HG02610 (cell line): Measurements from ENCODE around the gene SHISA5.
"Not testable (repeated sequence)": the region's sequence is repeated elsewhere in the genome, so short reads cannot be mapped to it uniquely, and the experiment has no call there.

Experiments used
- ATAC-seq: cut with Tn5 transposase; IDR thresholded peaks from one replicate; pipeline ENCODE4 v1.9.1; 2021; ENCODE audit warnings: mild to moderate bottlenecking, moderate library complexity; ENCODE audit not compliant: unreplicated experiment

SHISA5 gene

GRCh38 chr3:48463703-48464102, 40.3 kb downstream of the SHISA5 start:
- ATAC-seq: no peak

GRCh38 chr3:48461767-48462166, 42.2 kb downstream of the SHISA5 start:
- ATAC-seq: not testable (repeated sequence)

DNA sequence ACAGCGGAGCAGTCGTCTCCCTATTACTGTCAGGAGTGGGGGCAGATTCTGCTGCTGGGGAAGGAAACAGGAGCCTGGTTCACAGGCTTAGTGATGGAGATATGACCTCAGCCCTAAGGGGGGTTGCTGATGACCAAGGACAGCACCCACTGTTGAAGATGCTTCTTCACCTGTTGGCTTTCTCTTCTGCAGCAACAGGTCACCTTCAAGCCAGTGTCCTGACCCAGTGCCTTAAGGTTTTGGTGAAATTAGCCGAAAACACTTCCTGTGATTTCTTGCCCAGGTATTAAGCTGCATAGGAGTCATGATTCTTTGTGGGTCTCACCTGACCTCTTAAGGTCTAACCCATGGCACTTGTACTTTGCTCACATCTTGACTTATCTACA, 43.5 kb downstream of the SHISA5 start:
- ATAC-seq: no peak

DNA sequence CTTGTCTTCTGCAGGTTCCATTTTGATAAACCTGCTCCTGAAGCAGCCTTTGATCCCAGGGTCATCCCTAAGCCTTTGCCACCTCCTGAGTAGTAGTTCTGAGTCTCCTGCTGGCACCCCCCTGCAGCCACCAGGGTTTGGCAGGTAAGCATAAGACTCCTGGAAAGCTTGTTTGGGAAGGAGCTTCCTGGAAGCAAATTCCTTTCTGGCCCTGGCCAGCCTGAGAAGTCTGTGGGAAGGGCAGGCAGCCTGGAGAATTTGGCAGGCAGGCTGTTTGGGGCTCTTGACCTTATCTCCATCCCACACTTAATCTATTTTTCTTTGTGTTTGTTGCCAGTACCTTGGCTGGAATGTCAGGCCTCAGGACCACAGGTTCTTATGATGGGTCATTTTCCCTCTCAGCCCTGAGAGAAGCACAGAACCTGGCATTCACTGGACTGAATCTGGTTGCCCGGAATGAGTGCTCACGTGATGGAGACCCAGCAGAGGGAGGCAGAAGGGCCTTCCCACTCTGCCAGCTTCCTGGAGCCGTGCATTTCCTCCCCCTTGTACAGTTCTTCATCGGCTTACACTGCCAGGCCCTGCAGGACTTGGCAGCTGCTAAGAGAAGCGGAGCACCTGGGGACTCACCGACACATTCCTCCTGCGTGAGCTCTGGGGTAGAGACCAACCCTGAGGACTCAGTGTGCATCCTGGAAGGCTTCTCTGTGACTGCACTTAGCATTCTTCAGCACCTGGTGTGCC, 44.0 kb downstream of the SHISA5 start:
- no peak for ATAC-seq

DNA sequence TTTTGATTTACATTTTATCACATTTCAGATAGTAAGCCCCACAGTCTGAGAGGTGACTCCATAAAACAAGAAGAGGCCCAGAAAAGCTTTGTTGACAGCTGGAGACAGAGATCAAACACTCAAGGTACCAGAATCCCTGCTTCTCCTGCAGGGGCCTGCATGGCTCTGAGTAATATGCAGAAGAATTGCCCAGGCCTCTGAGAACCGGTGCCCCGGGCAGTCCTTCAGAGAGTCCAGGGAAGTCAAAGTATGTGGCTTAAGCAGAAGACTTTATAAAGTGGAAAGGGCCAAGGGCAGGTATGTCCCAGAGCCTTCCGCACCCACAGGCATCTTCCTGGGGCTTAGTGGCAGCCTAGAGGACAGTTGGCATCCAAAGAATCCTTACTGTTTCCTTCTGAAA, 44.6 kb downstream of the SHISA5 start:
- no peak for ATAC-seq

- no peak for ATAC-seq
Observed at GRCh38 chr3:48456456-48456855, 47.5 kb downstream of the SHISA5 start.

GRCh38 chr3:48451270-48451669, 52.7 kb downstream of the SHISA5 start:
- ATAC-seq: no peak

- peak; percentile 87 for ATAC-seq
Observed at GRCh38 chr3:48446425-48447193, 57.4 kb downstream of the SHISA5 start, which contains the start of gene ATRIP. TSS of gene ATRIP (plus strand) at chr3:48446737. CDS start at chr3:48446846, 109 bp downstream.

DNA sequence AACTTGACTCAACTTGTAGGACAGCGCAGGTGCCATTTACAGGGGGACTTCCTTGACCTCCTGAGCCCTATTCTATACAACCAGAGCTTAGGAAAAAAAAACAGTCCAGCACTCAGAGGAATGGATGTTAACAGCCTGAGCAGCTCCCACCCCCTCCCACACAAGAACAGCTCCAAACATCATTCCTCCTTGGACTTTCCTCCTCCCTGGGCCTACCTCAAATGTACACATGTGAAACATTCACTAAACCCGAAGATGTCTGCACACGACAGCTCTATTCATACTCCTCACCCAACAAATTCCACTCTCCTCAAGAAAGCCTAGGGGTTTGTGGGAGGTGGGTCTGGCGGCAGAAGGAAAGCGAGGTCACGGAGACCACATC, 57.9 kb downstream of the SHISA5 start:
- no peak for ATAC-seq

- ATAC-seq: no peak
Observed at GRCh38 chr3:48445277-48445882, 58.6 kb downstream of the SHISA5 start.

GRCh38 chr3:48441940-48442339, 62.0 kb downstream of the SHISA5 start:
- ATAC-seq: no peak

DNA sequence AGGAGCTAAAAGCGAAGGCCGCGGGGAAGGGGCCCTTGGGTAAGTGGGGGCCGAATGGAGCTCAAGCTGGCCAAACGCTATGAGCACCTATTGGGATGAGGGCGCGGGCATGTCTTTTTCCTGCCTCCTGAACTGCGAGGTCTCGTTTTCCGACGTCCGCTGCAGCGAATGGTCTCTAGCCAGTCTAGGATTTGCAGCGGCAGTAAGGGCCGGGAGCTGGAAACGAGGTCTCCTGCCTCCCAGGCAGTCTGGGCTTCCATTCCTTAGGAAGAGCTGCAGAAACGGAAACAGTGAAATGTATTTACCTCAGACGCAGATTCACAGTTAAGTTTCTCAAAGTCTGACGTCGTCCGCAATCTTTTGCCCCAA, 63.4 kb downstream of the SHISA5 start:
- ATAC-seq: no peak

- ATAC-seq: peak; percentile 96
Observed at GRCh38 chr3:48439820-48440589, 64.0 kb downstream of the SHISA5 start, which contains the start of the genes CCDC51 and TMA7. TSS of gene CCDC51 (minus strand) at chr3:48440119. CDS start at chr3:48435128, 4,991 bp downstream. TSS of gene TMA7 (plus strand) at chr3:48440257. CDS start at chr3:48440297, 40 bp downstream.

DNA sequence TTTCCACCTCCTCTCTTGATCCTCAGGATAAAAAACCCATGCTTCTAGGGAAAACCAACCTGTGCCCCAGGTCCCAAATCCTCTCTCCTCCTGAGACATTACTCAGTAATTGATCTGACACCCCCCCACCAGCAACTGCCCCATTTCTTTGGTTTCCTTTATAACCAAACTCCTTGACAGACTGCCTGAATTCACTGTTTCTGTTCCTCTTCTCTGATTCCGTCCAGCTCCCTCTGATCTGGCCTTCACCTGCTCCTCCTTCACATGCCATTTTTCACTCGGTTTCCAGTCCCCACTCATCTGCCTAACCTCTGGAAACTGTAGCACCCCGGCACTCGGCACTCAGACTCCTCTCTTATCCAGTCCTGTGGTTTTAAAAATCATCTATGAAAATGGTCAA, 66.2 kb downstream of the SHISA5 start:
- no peak for ATAC-seq

- no peak for ATAC-seq
Observed at GRCh38 chr3:48436855-48437254, 67.1 kb downstream of the SHISA5 start.

- no peak for ATAC-seq
Observed at GRCh38 chr3:48436477-48436787, 67.5 kb downstream of the SHISA5 start.

DNA sequence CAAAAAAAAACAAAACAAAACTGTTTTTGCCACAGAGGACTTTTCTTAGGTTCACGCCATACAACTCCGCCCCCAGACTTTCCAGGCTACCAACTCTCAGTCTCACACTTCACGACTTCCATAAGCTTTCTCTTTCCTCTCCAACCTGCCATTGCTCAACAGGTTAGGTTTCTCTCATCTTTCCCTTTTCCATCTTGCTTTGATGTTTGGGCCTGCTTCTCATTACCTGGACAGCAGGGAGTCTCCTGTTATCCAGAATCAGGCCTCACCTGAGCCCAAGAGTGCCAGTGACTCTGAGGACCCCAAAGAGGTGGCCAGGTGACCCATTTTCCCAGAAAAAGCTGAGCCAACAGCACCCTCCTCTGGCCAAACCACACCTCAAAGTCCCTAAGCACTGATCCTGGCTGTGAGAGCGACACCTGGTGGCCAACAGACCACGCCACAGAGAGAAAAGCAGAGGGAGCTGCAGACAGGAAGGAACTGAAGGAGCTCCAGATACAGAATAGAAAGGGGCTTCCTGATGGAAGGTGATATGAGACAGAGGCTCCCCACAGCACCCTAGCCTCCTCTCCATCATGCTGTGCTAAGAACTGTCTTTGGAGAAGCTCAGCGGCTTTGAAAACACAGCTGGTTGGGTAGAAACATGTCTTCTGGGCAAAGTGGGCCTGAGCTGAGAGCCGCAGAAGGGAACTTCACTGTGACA, 68.0 kb downstream of the SHISA5 start:
- ATAC-seq: no peak

DNA sequence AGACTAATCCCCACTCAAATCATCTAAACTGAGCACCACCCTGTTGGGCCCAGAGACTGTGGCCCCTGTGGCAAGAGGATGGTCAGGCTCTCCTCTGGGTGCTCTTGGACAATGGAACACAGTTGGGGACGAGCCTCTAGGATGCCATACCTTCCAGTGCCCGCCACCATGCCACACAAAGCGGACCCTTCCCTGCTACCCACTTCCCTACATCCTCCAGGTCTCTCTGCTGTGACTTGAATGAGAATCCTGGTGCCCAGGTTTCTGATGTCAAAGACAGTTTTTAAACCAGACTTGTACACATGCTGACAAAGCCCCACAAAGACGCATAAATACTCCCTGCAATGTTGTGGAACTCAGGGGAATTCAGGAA, 68.8 kb downstream of the SHISA5 start:
- no peak for ATAC-seq

DNA sequence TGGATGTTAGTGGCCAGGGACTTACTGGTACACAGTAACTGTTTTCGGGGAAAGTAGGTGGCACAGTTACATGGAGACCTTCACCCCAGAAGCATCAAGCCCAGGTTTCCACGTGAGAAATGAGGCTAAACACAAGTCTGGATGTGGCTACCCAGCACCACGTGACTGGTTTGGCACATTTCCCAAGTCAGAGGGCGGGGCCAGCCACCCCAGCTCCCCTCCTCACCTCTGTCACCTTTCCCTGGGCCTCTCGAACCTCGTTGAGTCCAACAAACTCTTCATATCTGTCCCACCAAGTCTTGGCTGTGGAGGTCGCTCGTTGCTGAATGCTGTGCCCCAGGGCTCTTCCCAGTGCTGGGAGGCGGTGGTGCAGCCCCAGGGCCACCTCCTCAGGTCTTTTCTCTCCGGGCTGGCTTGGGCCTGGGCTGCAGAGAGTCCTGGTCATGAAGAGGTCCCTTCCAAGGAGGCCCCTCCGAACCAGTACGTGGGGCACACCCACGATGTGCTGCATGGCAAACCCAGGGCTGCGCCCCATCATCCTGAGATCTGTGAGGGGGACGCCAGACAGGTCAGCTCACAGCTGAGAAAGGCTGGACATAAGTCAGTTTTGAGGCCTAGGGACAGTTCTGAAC, 69.3 kb downstream of the SHISA5 start:
- ATAC-seq: no peak

- no peak for ATAC-seq
Observed at GRCh38 chr3:48433472-48434118, 70.4 kb downstream of the SHISA5 start.
